ENCODE data around the gene SH3PXD2A.
A peak's percentile ranks its signal among the peaks of the same experiment; 100 is the strongest.

SH3PXD2A gene

GRCh38 chr10:103858360-103858759, 3.0 kb upstream of the SH3PXD2A start:
- in situ Hi-C loops (cut with HindIII; ENCODE audit: low sequenced_read_pairs): no loop called here
- TF ChIP-seq, protein P1, sequence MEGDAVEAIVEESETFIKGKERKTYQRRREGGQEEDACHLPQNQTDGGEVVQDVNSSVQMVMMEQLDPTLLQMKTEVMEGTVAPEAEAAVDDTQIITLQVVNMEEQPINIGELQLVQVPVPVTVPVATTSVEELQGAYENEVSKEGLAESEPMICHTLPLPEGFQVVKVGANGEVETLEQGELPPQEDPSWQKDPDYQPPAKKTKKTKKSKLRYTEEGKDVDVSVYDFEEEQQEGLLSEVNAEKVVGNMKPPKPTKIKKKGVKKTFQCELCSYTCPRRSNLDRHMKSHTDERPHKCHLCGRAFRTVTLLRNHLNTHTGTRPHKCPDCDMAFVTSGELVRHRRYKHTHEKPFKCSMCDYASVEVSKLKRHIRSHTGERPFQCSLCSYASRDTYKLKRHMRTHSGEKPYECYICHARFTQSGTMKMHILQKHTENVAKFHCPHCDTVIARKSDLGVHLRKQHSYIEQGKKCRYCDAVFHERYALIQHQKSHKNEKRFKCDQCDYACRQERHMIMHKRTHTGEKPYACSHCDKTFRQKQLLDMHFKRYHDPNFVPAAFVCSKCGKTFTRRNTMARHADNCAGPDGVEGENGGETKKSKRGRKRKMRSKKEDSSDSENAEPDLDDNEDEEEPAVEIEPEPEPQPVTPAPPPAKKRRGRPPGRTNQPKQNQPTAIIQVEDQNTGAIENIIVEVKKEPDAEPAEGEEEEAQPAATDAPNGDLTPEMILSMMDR (IDR thresholded peaks at IDR 0.05; ENCODE audit: low read depth, low read length): no peak
- H3K4me3 ChIP-seq (ENCODE audit: low read depth, low read length): no peak overlapping the region
- DNase-seq (ENCODE audit: low read depth, low spot score): no peak

GRCh38 chr10:103856797-103857170, 1.4 kb upstream of the SH3PXD2A start:
- DNase-seq (ENCODE audit: low read depth, low spot score): no peak
- in situ Hi-C loops (cut with HindIII; ENCODE audit: low sequenced_read_pairs): no loop called here
- TF ChIP-seq, protein P1 (IDR thresholded peaks at IDR 0.05; ENCODE audit: low read depth, low read length): no peak
- H3K4me3 ChIP-seq (ENCODE audit: low read depth, low read length): no peak overlapping the region

DNA sequence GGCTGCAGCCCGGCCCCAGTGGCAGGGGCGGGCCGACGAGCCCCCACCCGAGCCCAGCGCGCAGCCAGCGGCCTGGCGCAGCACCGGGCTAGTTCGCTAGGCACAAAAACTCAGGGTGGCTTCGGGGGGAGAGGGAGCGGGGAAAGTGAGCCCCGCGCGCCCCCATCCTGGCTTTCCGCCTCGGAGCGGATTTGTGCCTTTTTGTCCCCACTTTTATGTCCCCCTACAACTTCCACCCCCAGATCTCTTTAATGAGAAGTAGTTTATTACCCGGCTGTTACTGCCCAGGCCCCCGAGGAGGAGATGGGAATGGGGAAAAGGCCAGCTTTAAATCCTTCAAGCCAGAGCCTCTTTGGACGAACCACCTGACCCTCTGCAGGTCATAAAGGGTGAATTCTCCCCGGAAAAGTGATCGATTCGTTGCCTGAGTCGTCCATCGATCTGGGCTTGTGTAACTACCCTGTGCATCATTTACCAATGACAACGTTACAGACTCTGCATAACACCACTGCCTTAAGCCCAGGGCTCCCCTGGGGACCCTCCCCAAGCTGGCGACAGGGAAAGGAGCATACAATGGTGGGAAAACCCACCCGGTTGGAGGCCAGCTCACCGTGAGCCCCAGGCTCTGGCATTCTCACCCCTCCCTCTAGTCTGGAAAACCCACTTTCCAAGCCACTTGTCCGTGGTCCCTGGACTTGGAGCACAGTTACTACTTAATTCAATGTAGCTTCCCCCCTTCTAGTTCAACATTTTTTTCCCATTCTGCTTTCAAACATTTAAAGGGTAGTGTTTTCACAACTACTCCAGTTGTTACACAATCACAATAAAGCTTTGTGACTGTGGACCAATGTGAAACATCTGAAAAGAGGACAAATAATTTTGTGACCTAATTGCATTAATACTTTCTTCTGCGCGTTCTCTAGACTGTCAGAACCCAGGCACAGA, 748 bp upstream of the SH3PXD2A start:
- H3K4me3 ChIP-seq (ENCODE audit: low read depth, low read length): peak overlapping the region; percentile 75
- DNase-seq (ENCODE audit: low read depth, low spot score): no peak
- TF ChIP-seq, protein P1 (IDR thresholded peaks at IDR 0.05; ENCODE audit: low read depth, low read length): no peak
- in situ Hi-C loops (cut with HindIII; ENCODE audit: low sequenced_read_pairs): no loop called here

DNA sequence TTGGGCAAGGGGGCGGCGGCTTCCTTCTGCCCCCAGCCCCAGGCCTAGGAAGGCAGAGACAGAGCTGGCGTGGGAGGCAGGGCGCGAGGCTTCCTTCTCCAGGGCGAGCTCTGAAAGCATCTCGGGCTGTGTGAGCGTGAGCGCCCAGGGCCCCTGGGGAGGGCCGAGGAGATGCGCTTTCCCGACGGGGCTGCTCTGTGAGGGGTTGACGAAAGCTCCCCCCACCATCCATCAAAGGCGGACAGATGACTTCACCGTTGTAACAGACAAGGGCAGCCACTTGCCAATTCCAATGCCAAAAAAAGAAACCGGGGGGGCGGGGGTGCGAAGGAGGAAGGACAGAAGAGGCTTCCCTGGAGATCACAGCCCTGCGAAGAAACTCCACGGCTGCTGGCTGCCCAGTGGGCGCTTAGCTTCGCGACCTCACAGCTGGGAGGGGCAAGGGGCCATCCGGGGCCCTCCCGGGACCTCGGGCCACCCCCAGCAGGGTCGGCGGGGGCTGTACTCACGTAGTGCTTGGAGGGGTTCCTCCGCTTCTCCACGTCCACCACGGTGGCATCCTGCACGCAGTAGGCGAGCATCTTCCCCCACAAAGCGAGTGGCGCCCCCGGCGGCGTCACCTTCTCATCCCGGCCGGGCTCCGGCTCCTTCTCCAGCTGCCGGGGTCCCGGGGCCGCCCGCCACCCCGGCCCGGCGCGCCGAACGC, 537 bp downstream of the SH3PXD2A start:
- H3K4me3 ChIP-seq (ENCODE audit: low read depth, low read length): peak overlapping the region; percentile 75
- in situ Hi-C loops (cut with HindIII; ENCODE audit: low sequenced_read_pairs): no loop called here

DNA sequence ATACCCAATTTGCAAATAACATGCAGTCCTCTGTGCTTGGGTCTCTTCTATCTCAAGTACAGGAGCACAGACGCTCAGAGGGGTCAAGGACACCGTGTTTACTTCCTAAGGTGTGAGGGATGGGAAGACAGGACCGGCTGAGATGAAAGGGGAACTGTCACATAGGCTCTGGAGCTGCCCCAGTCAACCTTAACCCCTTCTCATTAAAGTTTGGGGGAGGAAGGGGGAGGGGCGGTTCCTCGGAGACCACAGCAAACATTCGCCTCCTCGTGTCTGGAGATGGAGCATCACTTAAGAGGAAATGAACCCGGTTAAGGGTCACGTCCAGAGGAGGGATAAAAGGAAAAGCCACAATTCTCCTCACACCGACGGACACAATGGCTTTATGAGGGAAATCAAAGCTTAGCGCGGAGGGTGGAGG, 1.1 kb downstream of the SH3PXD2A start:
- TF ChIP-seq, protein P1 (IDR thresholded peaks at IDR 0.05; ENCODE audit: low read depth, low read length): peak; percentile 6
- in situ Hi-C loops (cut with HindIII; ENCODE audit: low sequenced_read_pairs): no loop called here
- DNase-seq (ENCODE audit: low read depth, low spot score): peak; percentile 45
- H3K4me3 ChIP-seq (ENCODE audit: low read depth, low read length): peak overlapping the region; percentile 75

More for the DNA sequence above, 537 bp downstream of the SH3PXD2A start:
- DNase-seq (ENCODE audit: low read depth, low spot score): peak; percentile 32
- TF ChIP-seq, protein P1 (IDR thresholded peaks at IDR 0.05; ENCODE audit: low read depth, low read length): no peak

DNA sequence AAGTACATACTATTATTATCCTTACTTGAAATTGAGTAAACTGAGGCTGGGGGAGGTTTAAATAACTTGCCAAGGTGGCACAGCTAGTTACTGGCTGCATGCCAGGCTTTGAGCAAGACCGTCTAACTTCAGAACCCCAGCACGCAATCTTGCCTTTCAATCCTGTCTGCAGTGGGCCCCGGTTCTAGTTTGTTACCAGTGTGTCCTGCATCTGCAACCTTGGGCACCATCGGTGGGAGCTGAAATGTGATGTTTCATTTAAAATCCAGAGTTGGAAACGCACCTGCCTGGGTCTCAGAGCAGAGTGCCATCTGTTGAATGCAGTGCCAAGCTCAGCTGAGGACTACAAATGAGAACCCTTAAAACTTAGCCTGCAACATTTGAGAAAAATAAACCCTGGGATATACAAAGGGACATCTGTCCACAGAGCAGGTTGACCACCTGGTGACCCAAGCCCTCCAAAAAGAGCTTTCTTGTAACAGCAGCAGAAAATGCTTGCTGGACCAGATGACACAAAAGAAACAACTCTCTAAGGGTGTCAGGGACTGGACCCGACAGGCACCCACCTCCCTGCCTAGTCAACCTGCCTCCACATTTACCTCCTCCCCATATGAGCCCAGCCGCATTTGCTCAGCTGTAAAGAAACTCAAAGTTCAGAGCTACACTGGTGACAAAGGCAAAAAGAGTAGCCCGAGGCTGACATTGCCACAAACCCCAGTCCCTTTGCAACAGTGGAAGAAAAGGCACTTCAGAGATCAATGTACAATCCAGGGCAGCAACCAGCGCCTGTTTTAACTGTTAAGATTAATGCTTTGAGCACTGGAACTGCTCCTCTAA, 1.7 kb downstream of the SH3PXD2A start:
- in situ Hi-C loops (cut with HindIII; ENCODE audit: low sequenced_read_pairs): no loop called here
- no peak for DNase-seq (ENCODE audit: low read depth, low spot score)
- H3K4me3 ChIP-seq (ENCODE audit: low read depth, low read length): peak overlapping the region; percentile 75
- TF ChIP-seq, protein P1 (IDR thresholded peaks at IDR 0.05; ENCODE audit: low read depth, low read length): no peak
